H1 (cell line): ENCODE data around the gene SPATA16. TPM values are rescaled to one million over a fixed set of nuclear protein-coding genes. Genes with fewer than 3 reads are reported as not detected.

Source experiments
- CTCF ChIA-PET: fragments of 300-600 bp; sonication (Branson Sonifier 250); formaldehyde crosslinking; loops from one replicate; lab custom pipeline; 2021; ENCODE audit not compliant: partially characterized antibody; lab: Charles Lee
- POLR2A ChIA-PET: fragments of 300-600 bp; sonication (Branson Sonifier 250); formaldehyde crosslinking; loops from one replicate; lab custom pipeline; 2021; ENCODE audit warnings: inconsistent platforms; ENCODE audit not compliant: partially characterized antibody; lab: Charles Lee
- DNase-seq, 2 experiments: peaks; one replicate each; pipeline versions ENCODE4 v3.0.0 to v3.0.0-alpha.2; 2010 to 2022; ENCODE audit warnings: low spot score in 2 of 2, low read depth in 1 of 2, mixed read lengths in 1 of 2
- FAIRE-seq: peaks from 2 replicates; lab custom pipeline; 2011; peaks lifted over from hg19 to GRCh38; lab: Jason Lieb, UNC
- H2AFZ ChIP-seq: 2 replicates; pipeline ENCODE4 v1.8.1; 2012; ENCODE audit warnings: low read length, inconsistent platforms
- H2AK5ac ChIP-seq: 2 replicates; pipeline ENCODE4 v1.6.1; 2013; ENCODE audit warnings: low read depth, low read length
- H2BK120ac ChIP-seq: replicated peaks from 2 replicates; pipeline ENCODE3; 2013; ENCODE audit warnings: low read depth, low read length, inconsistent platforms
- H2BK12ac ChIP-seq: 2 replicates; pipeline ENCODE4 v1.6.1; 2013; ENCODE audit warnings: low read depth, low read length
- H2BK15ac ChIP-seq: 2 replicates; pipeline ENCODE4 v1.6.1; 2013; ENCODE audit warnings: low read length
- H2BK20ac ChIP-seq: 2 replicates; pipeline ENCODE4 v1.6.1; 2013; ENCODE audit warnings: low read length
- H2BK5ac ChIP-seq: 2 replicates; pipeline ENCODE4 v1.6.1; 2013; ENCODE audit warnings: low read depth, low read length
- H3K14ac ChIP-seq: 2 replicates; pipeline ENCODE4 v1.6.1; 2013; ENCODE audit warnings: inconsistent platforms; ENCODE audit not compliant: insufficient read length
- H3K18ac ChIP-seq: 2 replicates; pipeline ENCODE4 v1.6.1; 2013; ENCODE audit warnings: low read length; ENCODE audit errors: extremely low read depth
- H3K23ac ChIP-seq: 2 replicates; pipeline ENCODE4 v1.6.1; 2013; ENCODE audit warnings: inconsistent platforms; ENCODE audit not compliant: insufficient read length
- H3K23me2 ChIP-seq: 2 replicates; pipeline ENCODE4 v1.6.1; 2013; ENCODE audit warnings: low read depth, low read length
- H3K27ac ChIP-seq: 2 replicates; pipeline ENCODE4 v1.6.1; 2011; ENCODE audit warnings: low read depth, low read length, inconsistent platforms
- H3K27me3 ChIP-seq, 4 experiments: replicated peaks in 1 of 4; 1 replicate in 1 of 4; 2 replicates in 3 of 4; pipeline versions ENCODE4 v1.6.1 to v1.8.1; 2011 to 2013; ENCODE audit warnings: low read length in 3 of 4, mild to moderate bottlenecking in 3 of 4, inconsistent platforms in 2 of 4, mixed read lengths in 2 of 4, moderate library complexity in 1 of 4; ENCODE audit not compliant: control insufficient read depth in 3 of 4, insufficient read depth in 3 of 4; ENCODE audit errors: extremely low read depth in 1 of 4
- H3K36me3 ChIP-seq, 4 experiments: 2 replicates each; pipeline versions ENCODE4 v1.6.1 to v1.8.1; 2011 to 2013; ENCODE audit warnings: mild to moderate bottlenecking in 4 of 4, low read length in 3 of 4, moderate library complexity in 2 of 4, control low read depth in 1 of 4, inconsistent platforms in 1 of 4; ENCODE audit not compliant: insufficient read depth in 4 of 4, control insufficient read depth in 2 of 4
- H3K4ac ChIP-seq: replicated peaks from 2 replicates; pipeline ENCODE3; 2013; ENCODE audit warnings: low read length, low read depth, mixed read lengths, inconsistent platforms; ENCODE audit not compliant: insufficient read length
- H3K4me1 ChIP-seq, 4 experiments: replicated peaks in 1 of 4; 1 replicate in 1 of 4; 2 replicates in 3 of 4; pipeline versions ENCODE4 v1.6.1 to v1.8.1; 2011 to 2013; ENCODE audit warnings: low read length in 3 of 4, inconsistent platforms in 2 of 4, mixed read lengths in 1 of 4; ENCODE audit not compliant: insufficient read depth in 4 of 4, control insufficient read depth in 3 of 4
- H3K4me2 ChIP-seq, 2 experiments: 2 replicates each; pipeline versions ENCODE4 v1.6.1 to v1.8.1; 2011 to 2013; ENCODE audit warnings: low read depth in 2 of 2, low read length in 2 of 2, control low read depth in 1 of 2, inconsistent platforms in 1 of 2, mild to moderate bottlenecking in 1 of 2; ENCODE audit not compliant: insufficient read depth in 1 of 2
- H3K4me3 ChIP-seq, 4 experiments: fragments of 200-600, 300-600 bp in 1 of 4; sonication (generic), shearing (Covaris generic), sonication (Bioruptor Twin) in 1 of 4; 2 replicates each; pipeline versions ENCODE4 v1.5.1 to v1.8.1; 2011 to 2016; ENCODE audit warnings: low read length in 4 of 4, low read depth in 3 of 4, control low read depth in 2 of 4, inconsistent platforms in 2 of 4, mild to moderate bottlenecking in 2 of 4, mixed read lengths in 1 of 4, moderate library complexity in 1 of 4; ENCODE audit not compliant: insufficient read depth in 2 of 4; ENCODE audit errors: extremely low read depth in 1 of 4
- H3K56ac ChIP-seq: replicated peaks from 2 replicates; pipeline ENCODE3; 2013; ENCODE audit warnings: low read depth, mild to moderate bottlenecking, mixed read lengths, low read length, inconsistent platforms; ENCODE audit not compliant: insufficient read length
- H3K79me1 ChIP-seq: 2 replicates; pipeline ENCODE4 v1.6.1; 2013; ENCODE audit warnings: low read depth, low read length, control low read depth
- H3K79me2 ChIP-seq, 2 experiments: 2 replicates each; pipeline versions ENCODE4 v1.6.1 to v1.8.1; 2012 to 2013; ENCODE audit warnings: low read length in 2 of 2, mild to moderate bottlenecking in 2 of 2, inconsistent platforms in 1 of 2; ENCODE audit not compliant: insufficient read depth in 2 of 2, control insufficient read depth in 1 of 2
- H3K9ac ChIP-seq, 4 experiments: replicated peaks in 1 of 4; 1 replicate in 1 of 4; 2 replicates in 3 of 4; pipeline versions ENCODE4 v1.6.1 to v1.8.1; 2011 to 2013; ENCODE audit warnings: low read depth in 3 of 4, low read length in 3 of 4, control low read depth in 2 of 4, mild to moderate bottlenecking in 2 of 4, moderate library complexity in 2 of 4, inconsistent platforms in 1 of 4; ENCODE audit errors: extremely low read depth in 1 of 4
- H3K9me3 ChIP-seq, 2 experiments: 2 replicates each; pipeline versions ENCODE4 v1.6.1 to v1.8.1; 2012 to 2013; ENCODE audit warnings: mild to moderate bottlenecking in 2 of 2, moderate library complexity in 2 of 2, control low read depth in 1 of 2, inconsistent platforms in 1 of 2, low read depth in 1 of 2, low read length in 1 of 2, mixed read lengths in 1 of 2; ENCODE audit not compliant: insufficient read depth in 2 of 2
- H4K20me1 ChIP-seq, 2 experiments: replicated peaks in 1 of 2; 2 replicates each; pipeline versions ENCODE3 to v1.8.1; 2011 to 2013; ENCODE audit warnings: inconsistent platforms in 2 of 2, low read length in 2 of 2, mild to moderate bottlenecking in 1 of 2; ENCODE audit not compliant: insufficient read depth in 2 of 2, control insufficient read depth in 1 of 2
- H4K5ac ChIP-seq: 2 replicates; pipeline ENCODE4 v1.6.1; 2013; ENCODE audit warnings: low read length, low read depth, mixed read lengths, inconsistent platforms; ENCODE audit not compliant: insufficient read length
- H4K8ac ChIP-seq: 2 replicates; pipeline ENCODE4 v1.8.0; 2013; ENCODE audit warnings: mild to moderate bottlenecking, moderate library complexity, low read length, inconsistent platforms; ENCODE audit not compliant: insufficient read depth; ENCODE audit errors: extremely low read depth
- H4K91ac ChIP-seq: replicated peaks from 2 replicates; pipeline ENCODE3; 2013; ENCODE audit warnings: low read length, mixed read lengths, inconsistent platforms; ENCODE audit not compliant: insufficient read length
- CBX8 ChIP-seq: fragments of 300-800, 300-1000 bp; sonication (generic); IDR thresholded peaks from 2 replicates; pipeline ENCODE4 v1.7.1; 2016; ENCODE audit warnings: low read depth, low read length, borderline replicate concordance
- CHD2 ChIP-seq: IDR thresholded peaks from 2 replicates; pipeline ENCODE4 v1.6.1; 2012; ENCODE audit warnings: low read length, improper control_type of control experiment
- CTBP2 ChIP-seq: IDR thresholded peaks from 2 replicates; pipeline ENCODE4 v1.7.0; 2011; ENCODE audit warnings: borderline replicate concordance, mild to moderate bottlenecking, moderate library complexity, mixed read lengths, low read length; ENCODE audit not compliant: insufficient read depth, insufficient read length
- E2F6 ChIP-seq: IDR thresholded peaks from 2 replicates; pipeline ENCODE4 v1.6.1; 2012; ENCODE audit warnings: inconsistent platforms
- GTF2F1 ChIP-seq: IDR thresholded peaks from 2 replicates; pipeline ENCODE4 v1.6.1; 2012; ENCODE audit warnings: low read depth, low read length, improper control_type of control experiment, borderline replicate concordance
- JUN ChIP-seq: IDR thresholded peaks from 2 replicates; pipeline ENCODE4 v1.6.1; 2011; ENCODE audit warnings: low read depth, mild to moderate bottlenecking, improper control_type of control experiment, low read length
- JUND ChIP-seq: IDR thresholded peaks from 2 replicates; pipeline ENCODE4 v1.6.1; 2011; ENCODE audit warnings: mild to moderate bottlenecking, improper control_type of control experiment, low read length
- MAX ChIP-seq: IDR thresholded peaks from 2 replicates; pipeline ENCODE4 v1.6.1; 2012; ENCODE audit warnings: inconsistent platforms
- NANOG ChIP-seq: IDR thresholded peaks from 2 replicates; pipeline ENCODE4 v1.6.1; 2011; ENCODE audit warnings: low read length, low read depth, mild to moderate bottlenecking, inconsistent platforms; ENCODE audit not compliant: insufficient read depth, poor library complexity, severe bottlenecking
- PHF8 ChIP-seq: fragments of 200-600 bp; sonication (generic); conservative IDR thresholded peaks from 2 replicates; pipeline ENCODE4 v1.7.1; 2012; ENCODE audit warnings: low read depth, mild to moderate bottlenecking, inconsistent platforms, low read length, moderate library complexity
- YY1 ChIP-seq: IDR thresholded peaks from 2 replicates; pipeline ENCODE4 v1.6.1; 2011; ENCODE audit warnings: low read depth, mild to moderate bottlenecking, low read length
- WGBS, 2 experiments: shearing (Covaris generic) in 1 of 2; methylation state at CpG; one replicate each; pipeline versions ENCODE4 v1.1.6 to v1.1.7; 2013 to 2015; ENCODE audit warnings: low lambda C conversion rate in 2 of 2, mixed read lengths in 2 of 2, inconsistent platforms in 1 of 2, low coverage in 1 of 2, missing lambda C conversion rate in 1 of 2; ENCODE audit not compliant: insufficient replicate concordance in 2 of 2, insufficient coverage in 1 of 2, insufficient read length in 1 of 2; ENCODE audit errors: extremely low coverage in 1 of 2, missing lambda C conversion rate in 1 of 2; 5-methylcytosine and 5-hydroxymethylcytosine counted together
- polyA plus RNA-seq, 7 experiments: library from polyadenylated mRNA; depleted of rRNA in 3 of 7; stranded (reverse) in 5 of 7; unstranded in 2 of 7; fragments of >200 nt in 5 of 7; fragments of 200-250 nt in 2 of 7; gene quantifications; 1 replicate in 5 of 7; 2 replicates in 1 of 7; 4 replicates in 1 of 7; pipeline versions ENCODE4 v1.2.1 to v1.2.3, GENCODE V29; 2011 to 2013; ENCODE audit warnings: missing spikeins in 2 of 7, mixed read lengths in 2 of 7
- total RNA-seq: library from RNA; stranded (reverse); fragmentation: NEBNext Ultra II Directional; extraction: Animal tissue kit (Norgen Biotek cat#: 25700); gene quantifications from 2 replicates; pipeline ENCODE4 v1.2.1, GENCODE V29; 2021

Gene SPATA16
- total and polyA plus RNA-seq, 2 of the 8 experiments (the other 6 are each of a cell fraction or from before 2014, with no cell fraction given): 0.05 to 2.7 TPM

- H2BK15ac ChIP-seq: no peak overlapping the region
- no peak overlapping the region for H4K5ac ChIP-seq
- H2BK20ac ChIP-seq: no peak overlapping the region
- no peak overlapping the region for H3K18ac ChIP-seq
- no peak overlapping the region for H3K4me2 ChIP-seq
- H3K4ac ChIP-seq: no peak overlapping the region
- H3K56ac ChIP-seq: no peak overlapping the region
- H3K9ac ChIP-seq: no peak overlapping the region
- H3K4me3 ChIP-seq: no peak overlapping the region
- H3K4me1 ChIP-seq: no peaks in the 10 kb centered on the region
- no peak overlapping the region for H2BK120ac ChIP-seq
- no peaks in the 10 kb centered on the region for H4K20me1 ChIP-seq
- H3K79me1 ChIP-seq: no peaks in the 10 kb centered on the region
- no peak for DNase-seq
- no peak overlapping the region for H3K23ac ChIP-seq
- no peak overlapping the region for H3K14ac ChIP-seq
- H3K23me2 ChIP-seq: no peaks in the 10 kb centered on the region; the same call in 1 of the 2 replicates
- no peaks in the 10 kb centered on the region for H3K27me3 ChIP-seq
- TF ChIP-seq PHF8: no peak
- no peak for TF ChIP-seq CHD2
- no peak for TF ChIP-seq CTBP2
- TF ChIP-seq CBX8: no peak
- TF ChIP-seq JUN: no peak
- no peak for TF ChIP-seq YY1
- TF ChIP-seq JUND: no peak
- no peak for TF ChIP-seq MAX
- no peak for TF ChIP-seq E2F6
- no peak for TF ChIP-seq NANOG
- no peak for TF ChIP-seq GTF2F1
- FAIRE-seq: no peak
- no peak overlapping the region for H2AFZ ChIP-seq
- POLR2A ChIA-PET: no interaction called here
- no peaks in the 10 kb centered on the region for H3K79me2 ChIP-seq
- no peak overlapping the region for H2BK5ac ChIP-seq
- no peak overlapping the region for H4K8ac ChIP-seq
- no peaks in the 10 kb centered on the region for H3K36me3 ChIP-seq
- H3K27ac ChIP-seq: no peak overlapping the region
- no peak overlapping the region for H2BK12ac ChIP-seq
- WGBS, 2 experiments: 91% methylated on average over 2 of the region's 2 CpGs; no CpG with 5 or more reads in 1 of the 2 experiments
- CTCF ChIA-PET: interaction anchor here (0.9 to 1.4 kb wide), 2 partner anchors 18 to 37 kb away, joined by 3 read pairs; no protein-coding TSS in a partner anchor
- no peaks in the 10 kb centered on the region for H3K9me3 ChIP-seq
- H4K91ac ChIP-seq: no peak overlapping the region
- H2AK5ac ChIP-seq: no peak overlapping the region
These were observed 189.5 kb downstream of the SPATA16 start for GRCh38 chr3:172951511-172951910.
